Thyroid gland (tissue), 4 donors: ENCODE results near the gene GJB5. TPM values are rescaled to one million over a fixed set of nuclear protein-coding genes. Genes with fewer than 3 reads are reported as not detected.

Source experiments
- DNase-seq, 2 donors: peaks; one replicate each; pipeline ENCODE4 v3.0.0-alpha.2; 2019
- H3K27ac ChIP-seq, 3 donors: fragments of 200-600 bp; sonication (generic); 1 replicate in 2 of 3; 2 replicates in 1 of 3; pipeline ENCODE4 v1.5.1; 2016 to 2019; ENCODE audit warnings: mild to moderate bottlenecking in 1 of 3, moderate library complexity in 1 of 3
- H3K27me3 ChIP-seq: fragments of 200-600 bp; sonication (generic); one replicate; pipeline ENCODE4 v1.5.1; 2019
- H3K36me3 ChIP-seq, 2 donors: fragments of 200-600 bp; sonication (generic); one replicate each; pipeline ENCODE4 v1.5.1; 2016 to 2019
- H3K4me1 ChIP-seq, 2 donors: fragments of 200-600 bp; sonication (generic); one replicate each; pipeline ENCODE4 v1.5.1; 2017 to 2019
- H3K4me3 ChIP-seq, 3 donors: fragments of 200-600 bp; sonication (generic); replicated peaks in 1 of 3; 1 replicate in 2 of 3; 2 replicates in 1 of 3; pipeline ENCODE4 v1.5.1; 2016; ENCODE audit warnings: mild to moderate bottlenecking in 1 of 3
- H3K9me3 ChIP-seq: fragments of 200-600 bp; sonication (generic); one replicate; pipeline ENCODE4 v1.5.1; 2017
- POLR2A ChIP-seq, 2 donors: fragments of 450-650 bp; IDR thresholded peaks; one replicate each; pipeline ENCODE4 v1.6.1; 2017; ENCODE audit warnings: antibody characterized with exemption in 2 of 2, mild to moderate bottlenecking in 2 of 2, moderate library complexity in 1 of 2
- WGBS, 2 donors: methylation state at CpG; one replicate each; pipeline ENCODE4 v1.1.5; 2017; 5-methylcytosine and 5-hydroxymethylcytosine counted together
- intact Hi-C: fragments of 100-400 bp; cut with DNase I; formaldehyde crosslinking; loops from one replicate; pipeline ENCODE4 v1.15.1; 2023
- total RNA-seq, 4 donors: library from RNA; depleted of rRNA; stranded (reverse); fragments of >200 nt; gene quantifications; one replicate each; pipeline ENCODE4 v1.2.3, GENCODE V29; 2016
- TF ChIP-seq, protein P1 (sequence below), 6 experiments: fragments of 200-600 bp in 3 of 6; fragments of 450-650 bp in 3 of 6; sonication (generic) in 3 of 6; IDR thresholded peaks; one replicate each; pipeline ENCODE4 v1.5.1; 2016 to 2019; ENCODE audit warnings: antibody characterized with exemption in 6 of 6, mild to moderate bottlenecking in 2 of 6, inconsistent platforms in 1 of 6, moderate library complexity in 1 of 6

The GJB5 gene
- total RNA-seq, 4 donors from 2014 or later, result not detected

GRCh38 chr1:34778381-34778780 is 23.5 kb downstream of the GJB5 start:
- 65 to 75% methylated on average over 6 of the region's 6 CpGs for WGBS, 2 donors
- no peaks in the 10 kb centered on the region for H3K36me3 ChIP-seq
- DNase-seq, result no peak
- intact Hi-C loops, result no loop called here
- TF ChIP-seq, protein P1, sequence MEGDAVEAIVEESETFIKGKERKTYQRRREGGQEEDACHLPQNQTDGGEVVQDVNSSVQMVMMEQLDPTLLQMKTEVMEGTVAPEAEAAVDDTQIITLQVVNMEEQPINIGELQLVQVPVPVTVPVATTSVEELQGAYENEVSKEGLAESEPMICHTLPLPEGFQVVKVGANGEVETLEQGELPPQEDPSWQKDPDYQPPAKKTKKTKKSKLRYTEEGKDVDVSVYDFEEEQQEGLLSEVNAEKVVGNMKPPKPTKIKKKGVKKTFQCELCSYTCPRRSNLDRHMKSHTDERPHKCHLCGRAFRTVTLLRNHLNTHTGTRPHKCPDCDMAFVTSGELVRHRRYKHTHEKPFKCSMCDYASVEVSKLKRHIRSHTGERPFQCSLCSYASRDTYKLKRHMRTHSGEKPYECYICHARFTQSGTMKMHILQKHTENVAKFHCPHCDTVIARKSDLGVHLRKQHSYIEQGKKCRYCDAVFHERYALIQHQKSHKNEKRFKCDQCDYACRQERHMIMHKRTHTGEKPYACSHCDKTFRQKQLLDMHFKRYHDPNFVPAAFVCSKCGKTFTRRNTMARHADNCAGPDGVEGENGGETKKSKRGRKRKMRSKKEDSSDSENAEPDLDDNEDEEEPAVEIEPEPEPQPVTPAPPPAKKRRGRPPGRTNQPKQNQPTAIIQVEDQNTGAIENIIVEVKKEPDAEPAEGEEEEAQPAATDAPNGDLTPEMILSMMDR (IDR thresholded peaks at IDR 0.05), result no peak
- no peak for TF ChIP-seq POLR2A (IDR thresholded peaks at IDR 0.05)
- no peaks in the 10 kb centered on the region for H3K9me3 ChIP-seq
- no peak overlapping the region for H3K4me3 ChIP-seq
- H3K4me1 ChIP-seq, result peaks cover 3 to 15% of the 10 kb centered on the region in 2 donors
- H3K27ac ChIP-seq, result no peak overlapping the region
- peaks cover 11% of the 10 kb centered on the region for H3K27me3 ChIP-seq

DNA sequence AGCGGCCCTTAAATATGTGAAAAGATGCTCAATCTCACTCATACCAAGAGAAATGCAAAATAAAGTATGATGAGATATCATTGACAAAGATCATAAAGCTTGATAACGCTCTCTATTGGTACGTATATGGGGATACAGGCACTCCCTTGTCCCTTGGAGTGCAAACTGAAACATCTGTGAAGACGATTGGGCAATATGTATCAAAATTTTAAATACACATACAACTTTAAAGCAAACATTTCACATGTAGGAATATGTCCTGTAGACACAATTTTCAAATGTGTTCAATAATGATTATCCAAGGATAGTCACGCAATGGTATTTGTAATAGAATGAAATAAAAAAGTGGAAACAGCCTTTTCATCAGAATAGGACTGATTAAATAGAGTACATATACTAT is 24.2 kb downstream of the GJB5 start:
- TF ChIP-seq POLR2A (IDR thresholded peaks at IDR 0.05), result no peak
- TF ChIP-seq, protein P1 (IDR thresholded peaks at IDR 0.05), result no peak
- H3K27me3 ChIP-seq, result peaks cover 11% of the 10 kb centered on the region
- H3K4me3 ChIP-seq, result no peak overlapping the region
- no peaks in the 10 kb centered on the region for H3K36me3 ChIP-seq
- intact Hi-C loops, result no loop called here
- DNase-seq, result no peak
- no peak overlapping the region for H3K27ac ChIP-seq
- H3K4me1 ChIP-seq, result peaks cover 3 to 15% of the 10 kb centered on the region in 2 donors
- 90 to 93% methylated on average over 5 of the region's 5 CpGs for WGBS, 2 donors
- no peaks in the 10 kb centered on the region for H3K9me3 ChIP-seq

DNA sequence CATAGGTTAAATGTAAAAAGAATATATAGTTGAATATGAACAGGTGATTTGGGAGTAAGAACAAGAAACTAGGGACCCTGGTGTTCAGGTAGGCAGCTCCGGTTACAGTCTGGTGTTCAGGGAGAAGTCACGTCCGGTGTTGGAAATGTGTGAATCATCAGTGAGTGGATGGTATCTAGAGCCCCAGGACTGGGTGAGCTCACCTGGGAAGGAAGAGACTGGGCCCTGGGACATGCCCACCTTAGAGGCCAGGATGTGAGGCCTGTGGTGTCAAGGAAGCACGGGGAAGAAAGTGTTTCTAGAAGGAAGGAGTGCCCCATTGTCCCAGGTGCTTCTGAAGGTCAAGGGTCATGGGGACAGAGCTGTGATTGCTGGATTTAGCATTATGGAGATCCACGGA is 24.7 kb downstream of the GJB5 start:
- DNase-seq, result no peak
- WGBS, 2 donors, result 75 to 83% methylated on average over 5 of the region's 5 CpGs
- Histone ChIP-seq H3K27ac (no peak overlapping the region), H3K36me3 (no peaks in the 10 kb centered on the region), H3K4me3 (no peak overlapping the region), H3K27me3 (peaks cover 11% of the 10 kb centered on the region), H3K9me3 (no peaks in the 10 kb centered on the region), H3K4me1 (peaks cover 3 to 15% of the 10 kb centered on the region in 2 donors)
- intact Hi-C loops, result no loop called here
- TF ChIP-seq POLR2A (IDR thresholded peaks at IDR 0.05), result no peak
- TF ChIP-seq, protein P1 (IDR thresholded peaks at IDR 0.05), result no peak

GRCh38 chr1:34779962-34780361 is 25.1 kb downstream of the GJB5 start:
- Histone ChIP-seq H3K27ac (no peak overlapping the region), H3K4me1 (peaks cover 3 to 15% of the 10 kb centered on the region in 2 donors), H3K4me3 (no peak overlapping the region), H3K27me3 (peaks cover 11% of the 10 kb centered on the region), H3K36me3 (no peaks in the 10 kb centered on the region), H3K9me3 (no peaks in the 10 kb centered on the region)
- 81 to 93% methylated on average over 5 of the region's 5 CpGs for WGBS, 2 donors
- no peak for DNase-seq
- intact Hi-C loops, result no loop called here
- TF ChIP-seq POLR2A (IDR thresholded peaks at IDR 0.05), result no peak
- TF ChIP-seq, protein P1 (IDR thresholded peaks at IDR 0.05), result no peak

- no peak overlapping the region for H3K4me3 ChIP-seq
- 90 to 94% methylated on average over 2 of the region's 2 CpGs for WGBS, 2 donors
- peaks cover 11% of the 10 kb centered on the region for H3K27me3 ChIP-seq
- no peak for TF ChIP-seq POLR2A (IDR thresholded peaks at IDR 0.05)
- TF ChIP-seq, protein P1 (IDR thresholded peaks at IDR 0.05), result no peak
- H3K27ac ChIP-seq, result no peak overlapping the region
- no peaks in the 10 kb centered on the region for H3K36me3 ChIP-seq
- intact Hi-C loops, result no loop called here
- no peak for DNase-seq
- H3K9me3 ChIP-seq, result no peaks in the 10 kb centered on the region
- peaks cover 3 to 15% of the 10 kb centered on the region in 2 donors for H3K4me1 ChIP-seq
Observed at GRCh38 chr1:34780528-34780927, 25.7 kb downstream of the GJB5 start.
